Right lobe of liver (tissue), 6 donors: ENCODE data around the gene THBS1. TPM values are rescaled to one million over a fixed set of nuclear protein-coding genes. Genes with fewer than 3 reads are reported as not detected.

Experiments used
- ATAC-seq, 4 donors: fragments of 200-7000 bp; cut with Tn5 transposase; one replicate each; pipeline ENCODE4 v1.9.1; 2020; ENCODE audit warnings: mild to moderate bottlenecking in 4 of 4, moderate library complexity in 4 of 4
- DNase-seq, 3 donors: peaks; one replicate each; pipeline ENCODE4 v3.0.0-alpha.2; 2020
- H3K27ac ChIP-seq, 3 donors: fragments of 200-600 bp; one replicate each; pipeline ENCODE4 v1.8.0; 2022
- H3K27me3 ChIP-seq, 2 donors: fragments of 200-600 bp; one replicate each; pipeline ENCODE4 v1.8.0; 2022
- H3K36me3 ChIP-seq, 4 donors: fragments of 200-600 bp; sonication (generic) in 1 of 4; one replicate each; pipeline versions ENCODE4 v1.5.1 to v1.8.0; 2017 to 2022; ENCODE audit warnings: control low read depth in 1 of 4
- H3K4me1 ChIP-seq, 4 donors: fragments of 200-600 bp; sonication (generic) in 1 of 4; one replicate each; pipeline versions ENCODE4 v1.5.1 to v1.8.0; 2017 to 2022; ENCODE audit warnings: control low read depth in 1 of 4
- H3K4me3 ChIP-seq, 3 donors: fragments of 200-600 bp; one replicate each; pipeline ENCODE4 v1.8.0; 2022
- H3K9me3 ChIP-seq, 4 donors: fragments of 200-600 bp; sonication (generic) in 1 of 4; one replicate each; pipeline versions ENCODE4 v1.5.1 to v1.8.0; 2017 to 2022; ENCODE audit warnings: control low read depth in 1 of 4
- POLR2A ChIP-seq: fragments of 450-650 bp; IDR thresholded peaks from one replicate; pipeline ENCODE4 v1.6.1; 2017; ENCODE audit warnings: antibody characterized with exemption, mild to moderate bottlenecking
- WGBS: methylation state at CpG from one replicate; pipeline ENCODE4 v1.1.6; 2018; ENCODE audit warnings: low coverage, low lambda C conversion rate; ENCODE audit not compliant: insufficient coverage; ENCODE audit errors: missing lambda C conversion rate; 5-methylcytosine and 5-hydroxymethylcytosine counted together
- intact Hi-C, 2 donors: fragments of 100-400 bp; cut with DNase I; formaldehyde crosslinking; loops; one replicate each; pipeline versions ENCODE4 v1.11.2 to v1.14.1; 2022
- total RNA-seq, 6 experiments: library from RNA; depleted of rRNA in 2 of 6; stranded (reverse); fragments of >200 nt in 2 of 6; fragmentation: NEBNext Ultra II Directional in 3 of 6; extraction: Animal tissue kit (Norgen Biotek cat#: 25700) in 3 of 6; gene quantifications; one replicate each; pipeline versions ENCODE4 v1.1.0 to v1.2.4, GENCODE V29; 2016 to 2023
- TF ChIP-seq, protein P1 (sequence below), 4 donors: fragments of 200-600 bp in 3 of 4; fragments of 450-650 bp in 1 of 4; IDR thresholded peaks; one replicate each; pipeline versions ENCODE4 v1.5.1 to v1.8.0; 2016 to 2022; ENCODE audit warnings: antibody characterized with exemption in 4 of 4, mild to moderate bottlenecking in 2 of 4
- donor health status: DM: no; HTN: yes; CAD: no.
- donor health status: DM: no; HTN: no; CAD: no.
- donor health status: DM: no; HTN: no; CAD: no.
- donor health status: DM: no; HTN: yes; CAD: no.
- donor health status: DM: no; HTN: yes; CAD: no.

THBS1 gene
- total RNA-seq, 6 experiments from 2014 or later = 10.7 to 253 (median 64.6) TPM

DNA sequence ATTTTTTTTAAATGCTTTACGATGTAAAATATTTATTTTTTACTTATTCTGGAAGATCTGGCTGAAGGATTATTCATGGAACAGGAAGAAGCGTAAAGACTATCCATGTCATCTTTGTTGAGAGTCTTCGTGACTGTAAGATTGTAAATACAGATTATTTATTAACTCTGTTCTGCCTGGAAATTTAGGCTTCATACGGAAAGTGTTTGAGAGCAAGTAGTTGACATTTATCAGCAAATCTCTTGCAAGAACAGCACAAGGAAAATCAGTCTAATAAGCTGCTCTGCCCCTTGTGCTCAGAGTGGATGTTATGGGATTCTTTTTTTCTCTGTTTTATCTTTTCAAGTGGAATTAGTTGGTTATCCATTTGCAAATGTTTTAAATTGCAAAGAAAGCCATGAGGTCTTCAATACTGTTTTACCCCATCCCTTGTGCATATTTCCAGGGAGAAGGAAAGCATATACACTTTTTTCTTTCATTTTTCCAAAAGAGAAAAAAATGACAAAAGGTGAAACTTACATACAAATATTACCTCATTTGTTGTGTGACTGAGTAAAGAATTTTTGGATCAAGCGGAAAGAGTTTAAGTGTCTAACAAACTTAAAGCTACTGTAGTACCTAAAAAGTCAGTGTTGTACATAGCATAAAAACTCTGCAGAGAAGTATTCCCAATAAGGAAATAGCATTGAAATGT, 15.6 kb downstream of the THBS1 start:
- Histone ChIP-seq H3K4me1 (no peaks in the 10 kb centered on the region), H3K27ac (no peak overlapping the region), H3K4me3 (no peak overlapping the region), H3K36me3 (peaks cover 0 to 34% (median 21%) of the 10 kb centered on the region in 4 donors), H3K27me3 (no peaks in the 10 kb centered on the region), H3K9me3 (no peaks in the 10 kb centered on the region)
- no peak for DNase-seq
- 67% methylated on average over 5 of the region's 5 CpGs for WGBS
- ATAC-seq = no peak
- TF ChIP-seq POLR2A = no peak
- TF ChIP-seq, protein P1, sequence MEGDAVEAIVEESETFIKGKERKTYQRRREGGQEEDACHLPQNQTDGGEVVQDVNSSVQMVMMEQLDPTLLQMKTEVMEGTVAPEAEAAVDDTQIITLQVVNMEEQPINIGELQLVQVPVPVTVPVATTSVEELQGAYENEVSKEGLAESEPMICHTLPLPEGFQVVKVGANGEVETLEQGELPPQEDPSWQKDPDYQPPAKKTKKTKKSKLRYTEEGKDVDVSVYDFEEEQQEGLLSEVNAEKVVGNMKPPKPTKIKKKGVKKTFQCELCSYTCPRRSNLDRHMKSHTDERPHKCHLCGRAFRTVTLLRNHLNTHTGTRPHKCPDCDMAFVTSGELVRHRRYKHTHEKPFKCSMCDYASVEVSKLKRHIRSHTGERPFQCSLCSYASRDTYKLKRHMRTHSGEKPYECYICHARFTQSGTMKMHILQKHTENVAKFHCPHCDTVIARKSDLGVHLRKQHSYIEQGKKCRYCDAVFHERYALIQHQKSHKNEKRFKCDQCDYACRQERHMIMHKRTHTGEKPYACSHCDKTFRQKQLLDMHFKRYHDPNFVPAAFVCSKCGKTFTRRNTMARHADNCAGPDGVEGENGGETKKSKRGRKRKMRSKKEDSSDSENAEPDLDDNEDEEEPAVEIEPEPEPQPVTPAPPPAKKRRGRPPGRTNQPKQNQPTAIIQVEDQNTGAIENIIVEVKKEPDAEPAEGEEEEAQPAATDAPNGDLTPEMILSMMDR (IDR thresholded peaks at IDR 0.05) = no peak
- intact Hi-C loops = no loop called here

DNA sequence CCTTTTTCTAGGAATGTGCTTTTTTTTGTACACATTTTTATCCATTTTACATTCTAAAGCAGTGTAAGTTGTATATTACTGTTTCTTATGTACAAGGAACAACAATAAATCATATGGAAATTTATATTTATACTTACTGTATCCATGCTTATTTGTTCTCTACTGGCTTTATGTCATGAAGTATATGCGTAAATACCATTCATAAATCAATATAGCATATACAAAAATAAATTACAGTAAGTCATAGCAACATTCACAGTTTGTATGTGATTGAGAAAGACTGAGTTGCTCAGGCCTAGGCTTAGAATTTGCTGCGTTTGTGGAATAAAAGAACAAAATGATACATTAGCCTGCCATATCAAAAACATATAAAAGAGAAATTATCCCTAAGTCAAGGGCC, 16.5 kb downstream of the THBS1 start:
- Histone ChIP-seq H3K4me3 (no peak overlapping the region), H3K9me3 (no peaks in the 10 kb centered on the region), H3K4me1 (no peaks in the 10 kb centered on the region), H3K27ac (no peak overlapping the region), H3K36me3 (peaks cover 0 to 30% (median 16%) of the 10 kb centered on the region in 4 donors), H3K27me3 (no peaks in the 10 kb centered on the region)
- ATAC-seq (no peak), DNase-seq (no peak)
- intact Hi-C loops = no loop called here
- WGBS = 79% methylated on average over 2 of the region's 2 CpGs
- TF ChIP-seq, protein P1 (IDR thresholded peaks at IDR 0.05) = no peak
- no peak for TF ChIP-seq POLR2A

DNA sequence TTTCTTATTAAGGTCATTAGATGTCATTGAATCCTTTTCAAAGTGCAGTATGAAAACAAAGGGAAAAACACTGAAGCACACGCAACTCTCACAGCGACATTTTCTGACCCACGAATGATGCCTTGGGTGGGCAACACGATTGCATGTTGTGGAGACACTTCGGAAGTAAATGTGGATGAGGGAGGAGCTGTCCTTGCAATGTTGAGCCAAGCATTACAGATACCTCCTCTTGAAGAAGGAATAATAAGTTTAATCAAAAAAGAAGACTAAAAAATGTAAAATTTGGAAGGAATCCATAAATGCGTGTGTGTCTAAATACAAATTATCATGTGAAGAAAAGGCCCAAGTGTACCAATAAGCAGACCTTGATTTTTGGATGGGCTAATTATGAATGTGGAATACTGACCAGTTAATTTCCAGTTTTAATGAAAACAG, 16.9 kb downstream of the THBS1 start:
- DNase-seq (no peak), ATAC-seq (peak in 1 of 4 donors; percentile 10)
- WGBS = 84% methylated on average over 6 of the region's 6 CpGs
- H3K4me1 ChIP-seq = no peaks in the 10 kb centered on the region
- no peaks in the 10 kb centered on the region for H3K27me3 ChIP-seq
- H3K9me3 ChIP-seq = no peaks in the 10 kb centered on the region
- peaks cover 0 to 25% (median 15%) of the 10 kb centered on the region in 4 donors for H3K36me3 ChIP-seq
- H3K4me3 ChIP-seq = no peak overlapping the region
- peak; percentile 15 for TF ChIP-seq POLR2A
- TF ChIP-seq, protein P1 (IDR thresholded peaks at IDR 0.05) = no peak
- intact Hi-C loops = no loop called here
- no peak overlapping the region for H3K27ac ChIP-seq

DNA sequence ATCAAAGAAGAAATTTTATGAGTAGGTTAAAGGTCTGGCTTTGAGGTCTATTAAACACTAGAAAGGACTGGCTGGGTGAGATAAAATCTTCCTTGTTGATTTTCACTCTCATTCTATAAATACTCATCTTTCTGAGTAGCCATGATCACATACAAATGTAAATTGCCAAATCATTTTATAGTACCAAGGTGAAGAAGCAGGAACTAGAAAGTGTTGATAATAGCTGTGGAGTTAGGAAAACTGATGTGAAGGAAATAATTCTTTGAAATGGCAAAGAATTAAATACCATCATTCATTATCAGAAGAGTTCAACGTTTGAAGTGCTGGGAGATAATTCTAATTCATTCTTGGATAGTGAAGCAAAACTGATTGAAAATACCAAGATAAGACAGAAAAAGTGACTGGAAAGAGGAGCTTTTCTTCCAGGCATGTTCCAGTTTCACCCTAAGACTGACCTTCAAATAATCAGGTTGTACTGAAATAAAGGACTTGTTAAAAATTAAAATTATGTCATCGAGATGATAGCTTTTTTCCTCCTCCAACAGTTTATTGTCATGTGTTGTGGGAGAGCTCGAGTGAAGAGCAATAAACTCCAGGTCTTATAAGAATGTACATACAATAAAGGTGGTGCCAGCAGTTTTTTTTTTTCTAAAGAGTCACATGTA, 17.4 kb downstream of the THBS1 start:
- ATAC-seq (no peak), DNase-seq (no peak)
- Histone ChIP-seq H3K9me3 (no peaks in the 10 kb centered on the region), H3K27ac (no peak overlapping the region), H3K27me3 (no peaks in the 10 kb centered on the region), H3K36me3 (peaks cover 0 to 20% (median 12%) of the 10 kb centered on the region in 4 donors), H3K4me1 (no peaks in the 10 kb centered on the region), H3K4me3 (no peak overlapping the region)
- TF ChIP-seq, protein P1 (IDR thresholded peaks at IDR 0.05) = no peak
- no peak for TF ChIP-seq POLR2A
- 33% methylated on average over 3 of the region's 3 CpGs for WGBS
- intact Hi-C loops = no loop called here
